ENCODE results near the gene TOP3A. TPM values are rescaled to one million over a fixed set of nuclear protein-coding genes. Genes with fewer than 3 reads are reported as not detected.

Gene TOP3A
- total RNA-seq, 1 donor from 2014 or later, result 16.1 TPM

GRCh38 chr17:18280766-18281371, 33.9 kb downstream of the TOP3A start:
- no peak for DNase-seq (ENCODE audit: low spot score)

- DNase-seq (ENCODE audit: low spot score), result no peak
Observed at GRCh38 chr17:18280249-18280648, 34.5 kb downstream of the TOP3A start.

- DNase-seq (ENCODE audit: low spot score), result no peak
Observed at GRCh38 chr17:18278867-18279266, 35.9 kb downstream of the TOP3A start.

- no peak for DNase-seq (ENCODE audit: low spot score)
Observed at GRCh38 chr17:18277076-18277475, 37.7 kb downstream of the TOP3A start.

GRCh38 chr17:18270046-18270931, 44.5 kb downstream of the TOP3A start:
- DNase-seq (ENCODE audit: low spot score), result no peak

- DNase-seq (ENCODE audit: low spot score), result peak; percentile 30
Observed at GRCh38 chr17:18267927-18268711, 46.7 kb downstream of the TOP3A start.

GRCh38 chr17:18267366-18267765, 47.4 kb downstream of the TOP3A start:
- DNase-seq (ENCODE audit: low spot score), result no peak

GRCh38 chr17:18263885-18264682, 50.7 kb downstream of the TOP3A start:
- DNase-seq (ENCODE audit: low spot score), result no peak

GRCh38 chr17:18262641-18263040, 52.2 kb downstream of the TOP3A start:
- no peak for DNase-seq (ENCODE audit: low spot score)

- DNase-seq (ENCODE audit: low spot score), result no peak
Observed at GRCh38 chr17:18262111-18262510, 52.7 kb downstream of the TOP3A start.

- no peak for DNase-seq (ENCODE audit: low spot score)
Observed at GRCh38 chr17:18261659-18262058, 53.1 kb downstream of the TOP3A start.

GRCh38 chr17:18261146-18261515, 53.7 kb downstream of the TOP3A start:
- DNase-seq (ENCODE audit: low spot score), result peak; percentile 21

- peak; percentile 98 for DNase-seq (ENCODE audit: low spot score)
Observed at GRCh38 chr17:18260332-18261145, 54.3 kb downstream of the TOP3A start, which contains the start of gene MIEF2. MIEF2 (plus strand) TSS chr17:18260662; CDS start chr17:18262721, 2,059 bp downstream.

GRCh38 chr17:18259621-18260331, 55.0 kb downstream of the TOP3A start:
- peak; percentile 32 for DNase-seq (ENCODE audit: low spot score)

GRCh38 chr17:18258356-18259038, 56.3 kb downstream of the TOP3A start, which contains the start of gene FLII:
FLII (minus strand) TSS chr17:18258738; CDS start chr17:18258690, 48 bp downstream.
- peak; percentile 65 for DNase-seq (ENCODE audit: low spot score)

GRCh38 chr17:18257982-18258355, 56.8 kb downstream of the TOP3A start:
- no peak for DNase-seq (ENCODE audit: low spot score)

- DNase-seq (ENCODE audit: low spot score), result no peak
Observed at GRCh38 chr17:18257268-18257981, 57.4 kb downstream of the TOP3A start.

- no peak for DNase-seq (ENCODE audit: low spot score)
Observed at GRCh38 chr17:18256776-18257175, 58.0 kb downstream of the TOP3A start.

Measured in umbilical cord (tissue), 2 donors.